A549 (cell line): ENCODE data around the gene TAT.

Experiments used
- BHLHE40 ChIP-seq: IDR thresholded peaks from 2 replicates; pipeline ENCODE4 v1.6.1; 2012; ENCODE audit warnings: low read depth, low read length, inconsistent platforms
- EP300 ChIP-seq, 2 experiments: fragments of >200 bp; sonication (Bioruptor Twin); formaldehyde crosslinking; IDR thresholded peaks; 2 replicates in 1 of 2; 3 replicates in 1 of 2; pipeline ENCODE4 v1.6.1; 2016 to 2017
- HDAC2 ChIP-seq: fragments of 200-600 bp; sonication (generic); IDR thresholded peaks from 2 replicates; pipeline ENCODE4 v1.6.1; 2016
- POLR2A ChIP-seq: IDR thresholded peaks from 2 replicates; pipeline ENCODE4 v1.6.1; 2012; ENCODE audit warnings: mild to moderate bottlenecking, low read length
- SMC3 ChIP-seq: fragments of >200 bp; sonication (Bioruptor Twin); formaldehyde crosslinking; IDR thresholded peaks from 3 replicates; pipeline ENCODE4 v1.6.1; 2018; ENCODE audit warnings: inconsistent platforms
- TF ChIP-seq, protein P1 (sequence below): fragments of >200 bp; sonication (Bioruptor Twin); formaldehyde crosslinking; IDR thresholded peaks from 3 replicates; pipeline ENCODE4 v1.5.1; 2016

- TF ChIP-seq SMC3: no peak
- TF ChIP-seq POLR2A: no peak
- TF ChIP-seq, protein P1, sequence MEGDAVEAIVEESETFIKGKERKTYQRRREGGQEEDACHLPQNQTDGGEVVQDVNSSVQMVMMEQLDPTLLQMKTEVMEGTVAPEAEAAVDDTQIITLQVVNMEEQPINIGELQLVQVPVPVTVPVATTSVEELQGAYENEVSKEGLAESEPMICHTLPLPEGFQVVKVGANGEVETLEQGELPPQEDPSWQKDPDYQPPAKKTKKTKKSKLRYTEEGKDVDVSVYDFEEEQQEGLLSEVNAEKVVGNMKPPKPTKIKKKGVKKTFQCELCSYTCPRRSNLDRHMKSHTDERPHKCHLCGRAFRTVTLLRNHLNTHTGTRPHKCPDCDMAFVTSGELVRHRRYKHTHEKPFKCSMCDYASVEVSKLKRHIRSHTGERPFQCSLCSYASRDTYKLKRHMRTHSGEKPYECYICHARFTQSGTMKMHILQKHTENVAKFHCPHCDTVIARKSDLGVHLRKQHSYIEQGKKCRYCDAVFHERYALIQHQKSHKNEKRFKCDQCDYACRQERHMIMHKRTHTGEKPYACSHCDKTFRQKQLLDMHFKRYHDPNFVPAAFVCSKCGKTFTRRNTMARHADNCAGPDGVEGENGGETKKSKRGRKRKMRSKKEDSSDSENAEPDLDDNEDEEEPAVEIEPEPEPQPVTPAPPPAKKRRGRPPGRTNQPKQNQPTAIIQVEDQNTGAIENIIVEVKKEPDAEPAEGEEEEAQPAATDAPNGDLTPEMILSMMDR: no peak
- no peak for TF ChIP-seq EP300 (IDR thresholded peaks at IDR 0.05)
- TF ChIP-seq BHLHE40: no peak
- TF ChIP-seq HDAC2: no peak
These were observed 13.7 kb upstream of the TAT start for GRCh38 chr16:71590584-71590983.
